T-cell (primary cell): ENCODE results near the gene HSD3B1. TPM values are rescaled to one million over a fixed set of nuclear protein-coding genes. Genes with fewer than 3 reads are reported as not detected.

Source experiments
- ATAC-seq, 4 experiments: fragments of 200-7000 bp in 3 of 4; fragments of 150-1000 bp in 1 of 4; cut with Tn5 transposase; replicated peaks in 1 of 4; 1 replicate in 3 of 4; 2 replicates in 1 of 4; pipeline ENCODE4 v1.10.0; 2021; ENCODE audit warnings: moderate library complexity in 3 of 4, mild to moderate bottlenecking in 2 of 4, moderate number of reproducible peaks in 1 of 4
- CTCF ChIA-PET, 2 donors: fragments of 300-600 bp; sonication (Branson Sonifier 250); formaldehyde crosslinking; loops; one replicate each; lab custom pipeline; 2022; ENCODE audit warnings: antibody characterized with exemption in 2 of 2; lab: Charles Lee
- POLR2A ChIA-PET, 2 donors: fragments of 300-600 bp; sonication (Branson Sonifier 250); formaldehyde crosslinking; loops; one replicate each; lab custom pipeline; 2022; ENCODE audit warnings: antibody characterized with exemption in 2 of 2; lab: Charles Lee
- DNase-seq, 35 experiments: peaks; one replicate each; pipeline versions ENCODE4 v3.0.0 to v3.0.0-alpha.2; 2013 to 2023
- H3K27ac ChIP-seq: one replicate; pipeline ENCODE4 v1.5.1; 2013; ENCODE audit warnings: low read length
- H3K27me3 ChIP-seq, 2 experiments: replicated peaks in 1 of 2; 1 replicate in 1 of 2; 2 replicates in 1 of 2; pipeline versions ENCODE4 v1.6.1 to v1.7.0; 2013; ENCODE audit warnings: low read length in 1 of 2, mixed read lengths in 1 of 2; ENCODE audit not compliant: control insufficient read depth in 2 of 2, insufficient read depth in 2 of 2; ENCODE audit errors: extremely low read depth in 1 of 2
- H3K36me3 ChIP-seq, 2 donors: 1 replicate in 1 of 2; 2 replicates in 1 of 2; pipeline versions ENCODE4 v1.6.1 to v1.7.0; 2013; ENCODE audit warnings: low read length in 1 of 2; ENCODE audit not compliant: control insufficient read depth in 2 of 2, insufficient read depth in 1 of 2; ENCODE audit errors: extremely low read depth in 1 of 2
- H3K4me1 ChIP-seq, 2 experiments: 1 replicate in 1 of 2; 2 replicates in 1 of 2; pipeline versions ENCODE4 v1.6.1 to v1.7.0; 2013; ENCODE audit warnings: low read length in 2 of 2, mixed read lengths in 1 of 2; ENCODE audit not compliant: insufficient read depth in 2 of 2, control insufficient read depth in 1 of 2; ENCODE audit errors: extremely low read depth in 1 of 2
- H3K4me3 ChIP-seq, 2 donors: 1 replicate in 1 of 2; 2 replicates in 1 of 2; pipeline versions ENCODE4 v1.5.1 to v1.7.0; 2013; ENCODE audit warnings: mild to moderate bottlenecking in 2 of 2, low read length in 1 of 2, moderate library complexity in 1 of 2; ENCODE audit not compliant: control insufficient read depth in 1 of 2; ENCODE audit errors: extremely low read depth in 1 of 2
- H3K9me3 ChIP-seq: 2 replicates; pipeline ENCODE4 v1.7.0; 2013
- H3K27ac Mint-ChIP-seq, 2 donors: one replicate each; pipeline ENCODE4 v1.8.0; 2020 to 2021; ENCODE audit warnings: mild to moderate bottlenecking in 2 of 2, mixed read lengths in 2 of 2
- H3K27me3 Mint-ChIP-seq, 2 donors: one replicate each; pipeline ENCODE4 v1.8.0; 2021 to 2022; ENCODE audit warnings: mixed read lengths in 2 of 2
- H3K36me3 Mint-ChIP-seq: one replicate; pipeline ENCODE4 v1.8.0; 2021; ENCODE audit warnings: mixed read lengths
- H3K4me1 Mint-ChIP-seq, 3 donors: one replicate each; pipeline ENCODE4 v1.8.0; 2020 to 2022; ENCODE audit warnings: mixed read lengths in 3 of 3, mild to moderate bottlenecking in 1 of 3
- H3K4me3 Mint-ChIP-seq, 3 donors: one replicate each; pipeline ENCODE4 v1.8.0; 2020 to 2022; ENCODE audit warnings: mild to moderate bottlenecking in 3 of 3, mixed read lengths in 3 of 3, moderate library complexity in 3 of 3
- H3K9me3 Mint-ChIP-seq, 3 donors: one replicate each; pipeline ENCODE4 v1.8.0; 2020 to 2022; ENCODE audit warnings: mixed read lengths in 3 of 3
- WGBS: methylation state at CpG from one replicate; pipeline ENCODE4 v1.1.5; 2013; ENCODE audit warnings: missing lambda C conversion rate; ENCODE audit not compliant: insufficient coverage; 5-methylcytosine and 5-hydroxymethylcytosine counted together
- total RNA-seq, 35 experiments: library from RNA in 6 of 35; stranded (reverse) in 6 of 35; fragments of 120-200 nt in 1 of 35; gene quantifications; one replicate each; pipeline versions ENCODE4 v1.2.1 to v1.2.4 and lab custom pipeline; 2013 to 2026

Gene HSD3B1
- total RNA-seq, 5 donors from 2014 or later (not counting 1 experiment from before 2014, with no cell fraction given) = not detected

GRCh38 chr1:119475866-119476439 lies 31.1 kb upstream of the HSD3B1 start:
- ChIA-PET POLR2A (no interaction called here), CTCF (no interaction called here)
- H3K27ac ChIP-seq = no peak overlapping the region
- ATAC-seq = no peak
- H3K4me3 Mint-ChIP-seq = no peak overlapping the region
- H3K9me3 Mint-ChIP-seq = no peaks in the 10 kb centered on the region
- DNase-seq = peak in 2 of 35 experiments; percentile 0 to 1
- no peaks in the 10 kb centered on the region for H3K27me3 ChIP-seq
- H3K4me3 ChIP-seq = no peak overlapping the region
- H3K36me3 ChIP-seq = no peaks in the 10 kb centered on the region
- no peaks in the 10 kb centered on the region for H3K9me3 ChIP-seq
- no peaks in the 10 kb centered on the region for H3K4me1 Mint-ChIP-seq
- H3K4me1 ChIP-seq = no peaks in the 10 kb centered on the region
- H3K27ac Mint-ChIP-seq = no peak overlapping the region
- H3K27me3 Mint-ChIP-seq = peaks cover 2 to 14% of the 10 kb centered on the region in 2 donors
- WGBS = 18% methylated on average over 5 of the region's 9 CpGs
- H3K36me3 Mint-ChIP-seq = no peaks in the 10 kb centered on the region

GRCh38 chr1:119477710-119478109 lies 29.3 kb upstream of the HSD3B1 start:
- H3K36me3 ChIP-seq = no peaks in the 10 kb centered on the region
- ChIA-PET CTCF (no interaction called here), POLR2A (no interaction called here)
- no peaks in the 10 kb centered on the region for H3K4me1 Mint-ChIP-seq
- no peaks in the 10 kb centered on the region for H3K27me3 ChIP-seq
- H3K27ac Mint-ChIP-seq = no peak overlapping the region
- no peaks in the 10 kb centered on the region for H3K9me3 ChIP-seq
- ATAC-seq = no peak
- H3K4me3 ChIP-seq = no peak overlapping the region
- H3K4me3 Mint-ChIP-seq = no peak overlapping the region
- no peak overlapping the region for H3K27ac ChIP-seq
- peaks cover 0 to 12% of the 10 kb centered on the region in 2 donors for H3K27me3 Mint-ChIP-seq
- H3K36me3 Mint-ChIP-seq = no peaks in the 10 kb centered on the region
- 95% methylated on average over 4 of the region's 5 CpGs for WGBS
- no peaks in the 10 kb centered on the region for H3K4me1 ChIP-seq
- DNase-seq = no peak
- no peaks in the 10 kb centered on the region for H3K9me3 Mint-ChIP-seq

GRCh38 chr1:119480175-119480574 lies 26.8 kb upstream of the HSD3B1 start:
- no peak overlapping the region for H3K27ac Mint-ChIP-seq

GRCh38 chr1:119481951-119482350 lies 25.1 kb upstream of the HSD3B1 start:
- peaks cover 0 to 12% of the 10 kb centered on the region in 2 donors for H3K27me3 Mint-ChIP-seq
- H3K4me1 ChIP-seq = no peaks in the 10 kb centered on the region
- POLR2A ChIA-PET = no interaction called here
- no peak overlapping the region for H3K4me3 Mint-ChIP-seq
- H3K27ac ChIP-seq = no peak overlapping the region
- CTCF ChIA-PET = no interaction called here
- DNase-seq (no peak), ATAC-seq (no peak)
- no peaks in the 10 kb centered on the region for H3K9me3 ChIP-seq
- H3K4me3 ChIP-seq = no peak overlapping the region
- H3K9me3 Mint-ChIP-seq = no peaks in the 10 kb centered on the region
- no peak overlapping the region for H3K27ac Mint-ChIP-seq
- H3K27me3 ChIP-seq = no peaks in the 10 kb centered on the region
- H3K4me1 Mint-ChIP-seq = no peaks in the 10 kb centered on the region
- no peaks in the 10 kb centered on the region for H3K36me3 ChIP-seq
- no peaks in the 10 kb centered on the region for H3K36me3 Mint-ChIP-seq

More at GRCh38 chr1:119480175-119480574, 26.8 kb upstream of the HSD3B1 start:
- Histone ChIP-seq H3K27me3 (no peaks in the 10 kb centered on the region), H3K27ac (no peak overlapping the region), H3K4me3 (no peak overlapping the region), H3K36me3 (no peaks in the 10 kb centered on the region), H3K4me1 (no peaks in the 10 kb centered on the region), H3K9me3 (no peaks in the 10 kb centered on the region)
- Mint-ChIP-seq H3K36me3 (no peaks in the 10 kb centered on the region), H3K9me3 (no peaks in the 10 kb centered on the region), H3K27me3 (peaks cover 0 to 12% of the 10 kb centered on the region in 2 donors), H3K4me3 (no peak overlapping the region), H3K4me1 (no peaks in the 10 kb centered on the region)
- ATAC-seq = no peak
- 83% methylated on average over 2 of the region's 2 CpGs for WGBS
- POLR2A ChIA-PET = no interaction called here
- no peak for DNase-seq
- CTCF ChIA-PET = no interaction called here

GRCh38 chr1:119482517-119483425 lies 24.2 kb upstream of the HSD3B1 start:
- 70% methylated on average over 6 of the region's 6 CpGs for WGBS
- Mint-ChIP-seq H3K9me3 (no peaks in the 10 kb centered on the region), H3K27me3 (peaks cover 3 to 18% of the 10 kb centered on the region in 2 donors), H3K36me3 (no peaks in the 10 kb centered on the region), H3K27ac (no peak overlapping the region), H3K4me3 (no peak overlapping the region), H3K4me1 (no peaks in the 10 kb centered on the region)
- Histone ChIP-seq H3K27me3 (no peaks in the 10 kb centered on the region), H3K4me3 (no peak overlapping the region), H3K9me3 (no peaks in the 10 kb centered on the region), H3K4me1 (no peaks in the 10 kb centered on the region), H3K36me3 (no peaks in the 10 kb centered on the region), H3K27ac (no peak overlapping the region)
- no peak for DNase-seq
- CTCF ChIA-PET = no interaction called here
- POLR2A ChIA-PET = no interaction called here
- ATAC-seq = no peak

- peaks cover 3 to 19% of the 10 kb centered on the region in 2 donors for H3K27me3 Mint-ChIP-seq
- H3K36me3 ChIP-seq = no peaks in the 10 kb centered on the region
- no peak overlapping the region for H3K4me3 ChIP-seq
- no peak overlapping the region for H3K27ac Mint-ChIP-seq
- H3K9me3 ChIP-seq = no peaks in the 10 kb centered on the region
- WGBS = 75% methylated on average over 2 of the region's 6 CpGs
- H3K4me3 Mint-ChIP-seq = no peak overlapping the region
- no peaks in the 10 kb centered on the region for H3K4me1 Mint-ChIP-seq
- no peak overlapping the region for H3K27ac ChIP-seq
- ChIA-PET CTCF (no interaction called here), POLR2A (no interaction called here)
- no peaks in the 10 kb centered on the region for H3K4me1 ChIP-seq
- DNase-seq (no peak), ATAC-seq (no peak)
- H3K36me3 Mint-ChIP-seq = no peaks in the 10 kb centered on the region
- H3K9me3 Mint-ChIP-seq = no peaks in the 10 kb centered on the region
- no peaks in the 10 kb centered on the region for H3K27me3 ChIP-seq
Measured at GRCh38 chr1:119483441-119484200, 23.4 kb upstream of the HSD3B1 start.
